ENCODE data around the gene SPEF1. TPM values are rescaled to one million over a fixed set of nuclear protein-coding genes. Genes with fewer than 3 reads are reported as not detected.
A peak's percentile ranks its signal among the peaks of the same experiment; 100 is the strongest.

Gene SPEF1
- total RNA-seq, 1 donor from 2014 or later: under 0.01 TPM

DNA sequence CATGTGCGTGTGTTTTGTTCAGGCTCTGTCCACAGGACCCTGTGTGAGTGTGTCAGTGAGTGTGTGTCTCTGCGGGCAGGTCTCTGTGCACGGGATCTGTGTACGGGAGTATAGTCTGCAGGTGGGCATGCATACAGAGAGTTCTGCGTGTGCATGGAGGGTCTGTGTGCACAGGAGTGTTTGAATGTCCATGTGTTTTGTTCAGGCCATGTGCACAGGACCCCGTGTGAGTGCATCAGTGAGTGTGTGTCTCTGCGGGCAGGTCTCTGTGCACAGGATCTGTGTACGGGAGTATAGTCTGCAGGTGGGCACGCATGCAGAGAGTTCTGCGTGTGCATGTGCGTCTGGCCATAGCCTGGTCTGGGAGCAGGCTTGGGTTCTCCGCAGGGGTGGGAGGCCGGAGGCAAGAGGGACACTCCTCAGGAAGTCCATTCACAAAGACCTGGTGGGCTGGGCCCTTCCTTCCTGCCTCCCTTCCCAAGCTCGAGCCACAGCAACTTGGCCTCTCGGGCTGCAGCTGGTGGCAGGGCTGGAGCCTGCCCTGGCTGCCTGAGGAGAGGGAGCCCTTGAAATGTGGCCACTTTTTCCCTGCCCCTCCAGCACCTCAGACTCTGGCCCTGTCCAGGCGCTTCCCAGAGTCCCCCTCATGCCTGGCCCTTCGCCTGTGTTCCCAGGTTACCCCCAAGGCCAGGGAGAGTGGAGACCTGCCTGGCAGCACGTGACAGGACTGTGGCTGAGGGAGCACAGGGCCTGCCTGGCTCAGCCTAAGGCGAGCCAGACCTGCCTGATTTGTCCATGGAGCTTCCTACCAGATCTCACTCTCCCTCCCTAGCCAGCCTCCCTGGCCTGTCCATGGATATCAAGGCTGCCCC is 42.0 kb downstream of the SPEF1 start:
- TF ChIP-seq, protein P1, sequence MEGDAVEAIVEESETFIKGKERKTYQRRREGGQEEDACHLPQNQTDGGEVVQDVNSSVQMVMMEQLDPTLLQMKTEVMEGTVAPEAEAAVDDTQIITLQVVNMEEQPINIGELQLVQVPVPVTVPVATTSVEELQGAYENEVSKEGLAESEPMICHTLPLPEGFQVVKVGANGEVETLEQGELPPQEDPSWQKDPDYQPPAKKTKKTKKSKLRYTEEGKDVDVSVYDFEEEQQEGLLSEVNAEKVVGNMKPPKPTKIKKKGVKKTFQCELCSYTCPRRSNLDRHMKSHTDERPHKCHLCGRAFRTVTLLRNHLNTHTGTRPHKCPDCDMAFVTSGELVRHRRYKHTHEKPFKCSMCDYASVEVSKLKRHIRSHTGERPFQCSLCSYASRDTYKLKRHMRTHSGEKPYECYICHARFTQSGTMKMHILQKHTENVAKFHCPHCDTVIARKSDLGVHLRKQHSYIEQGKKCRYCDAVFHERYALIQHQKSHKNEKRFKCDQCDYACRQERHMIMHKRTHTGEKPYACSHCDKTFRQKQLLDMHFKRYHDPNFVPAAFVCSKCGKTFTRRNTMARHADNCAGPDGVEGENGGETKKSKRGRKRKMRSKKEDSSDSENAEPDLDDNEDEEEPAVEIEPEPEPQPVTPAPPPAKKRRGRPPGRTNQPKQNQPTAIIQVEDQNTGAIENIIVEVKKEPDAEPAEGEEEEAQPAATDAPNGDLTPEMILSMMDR (IDR thresholded peaks at IDR 0.05; ENCODE audit: insufficient read depth, low read length, severe bottlenecking): no peak

DNA sequence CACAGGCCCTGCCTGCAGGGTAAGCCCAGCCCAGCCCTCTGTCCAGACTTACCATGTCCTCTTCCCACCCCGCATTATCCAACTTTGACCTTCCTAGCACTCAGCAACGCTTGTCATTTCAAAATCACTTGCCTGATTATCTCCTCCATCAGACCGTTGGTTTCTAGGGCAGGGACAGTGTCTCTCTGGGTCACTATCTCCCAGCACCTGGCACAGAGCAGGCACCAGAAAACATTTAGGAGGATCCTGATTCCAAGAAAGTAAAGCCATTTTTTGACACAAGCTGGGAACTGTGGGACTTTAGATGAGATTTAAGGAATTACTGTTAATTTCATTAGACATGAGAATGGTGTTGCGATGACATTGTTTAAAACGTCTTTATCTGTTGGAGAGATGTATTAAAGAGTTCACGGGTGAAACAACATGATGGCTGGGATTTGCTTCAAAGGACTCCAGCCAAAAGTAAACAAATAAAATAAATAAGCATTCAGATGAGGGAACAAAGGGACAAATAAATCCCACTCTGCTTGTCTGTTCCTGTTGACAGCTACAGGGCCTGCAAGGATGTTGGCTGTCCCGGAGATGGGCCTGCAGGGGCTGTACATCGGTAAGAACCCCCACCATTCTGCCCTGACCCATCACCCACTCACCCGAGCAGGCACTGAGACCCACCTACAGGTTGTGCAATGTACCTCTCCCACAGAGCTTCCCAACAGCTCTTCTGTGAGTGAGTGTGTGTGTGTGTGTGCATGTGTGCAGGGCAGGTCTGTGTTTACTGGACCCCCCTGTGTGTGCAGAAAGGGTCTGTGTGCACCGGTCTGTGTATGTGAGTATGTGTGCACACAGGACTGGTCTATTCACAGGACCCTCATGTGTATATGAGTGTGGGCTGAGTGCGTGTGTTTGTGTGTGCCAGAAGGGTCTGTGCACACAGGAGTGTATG is 42.9 kb downstream of the SPEF1 start:
- peak; percentile 89 for FAIRE-seq
- TF ChIP-seq, protein P1 (IDR thresholded peaks at IDR 0.05; ENCODE audit: insufficient read depth, low read length, severe bottlenecking): no peak
- H3K27me3 ChIP-seq (ENCODE audit: control insufficient read depth, insufficient read depth, low read length): peaks cover 3% of the 10 kb centered on the region

More for the DNA sequence above, 42.0 kb downstream of the SPEF1 start:
- Histone ChIP-seq H3K36me3 (ENCODE audit: control insufficient read depth, insufficient read depth, low read length) (no peaks in the 10 kb centered on the region), H3K4me3 (ENCODE audit: low read depth, low read length) (no peak overlapping the region), H3K27me3 (ENCODE audit: control insufficient read depth, insufficient read depth, low read length) (peaks cover 2% of the 10 kb centered on the region)
- DNase-seq (ENCODE audit: low read depth) (no peak), FAIRE-seq (no peak)

DNA sequence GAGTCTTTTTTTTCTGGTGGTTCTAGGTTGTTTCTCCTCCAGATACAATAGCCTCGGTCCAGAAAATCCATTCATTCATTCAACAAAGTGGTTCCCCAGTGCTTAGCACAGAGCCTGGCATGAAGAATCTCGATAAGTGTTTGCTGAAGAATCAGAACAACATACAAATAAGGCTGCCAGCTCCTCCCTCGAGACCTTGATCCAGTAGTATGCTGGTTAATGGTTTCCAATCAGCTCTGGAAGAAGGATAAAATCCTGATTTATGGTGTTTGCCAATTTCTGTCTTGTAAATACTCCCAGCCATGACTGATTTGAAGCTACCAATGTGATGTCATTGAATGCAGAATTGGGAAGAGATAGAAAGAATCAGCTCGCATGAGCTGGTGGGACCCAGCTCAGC is 45.5 kb downstream of the SPEF1 start:
- H3K36me3 ChIP-seq (ENCODE audit: control insufficient read depth, insufficient read depth, low read length): no peaks in the 10 kb centered on the region
- TF ChIP-seq, protein P1 (IDR thresholded peaks at IDR 0.05; ENCODE audit: insufficient read depth, low read length, severe bottlenecking): no peak
- peak; percentile 32 for FAIRE-seq

More for the DNA sequence above, 42.9 kb downstream of the SPEF1 start:
- H3K4me3 ChIP-seq (ENCODE audit: low read depth, low read length): no peak overlapping the region
- DNase-seq (ENCODE audit: low read depth): no peak
- H3K36me3 ChIP-seq (ENCODE audit: control insufficient read depth, insufficient read depth, low read length): no peaks in the 10 kb centered on the region

DNA sequence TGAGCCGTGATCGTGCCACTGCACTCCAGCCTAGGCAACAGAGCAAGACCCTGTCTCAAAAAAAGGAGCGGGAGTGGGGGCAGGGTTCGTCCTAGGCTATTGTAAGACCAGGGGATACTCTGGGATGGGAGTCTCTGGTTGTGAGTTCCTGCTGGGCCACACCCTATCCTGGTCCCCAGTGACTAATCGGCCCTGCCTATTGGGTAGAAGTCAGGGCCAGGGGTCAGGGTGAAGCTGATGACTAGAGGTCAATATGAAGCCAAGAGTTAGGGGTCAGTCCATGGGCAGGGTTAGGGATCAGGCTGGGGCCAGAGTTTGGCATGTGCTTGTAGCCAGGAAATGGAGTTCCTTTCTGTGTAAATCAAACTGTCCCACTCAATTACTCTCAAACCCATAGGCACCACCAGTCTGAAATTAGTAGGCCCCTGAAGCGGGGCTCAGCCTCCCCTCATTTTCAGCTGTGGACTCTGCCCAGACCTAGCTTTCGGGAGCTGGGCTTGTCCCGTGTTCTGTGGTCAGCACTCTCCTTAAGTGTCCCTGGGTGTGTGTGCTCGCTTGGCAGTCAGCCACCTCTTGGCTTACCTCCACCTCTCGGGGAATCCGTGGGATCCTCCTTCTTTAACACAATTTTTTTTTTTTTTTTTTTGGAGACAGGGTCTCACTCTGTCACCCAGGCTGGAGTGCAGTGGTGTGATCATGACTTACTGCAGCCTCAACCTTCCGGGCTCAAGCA is 47.0 kb downstream of the SPEF1 start:
- FAIRE-seq: peak; percentile 13

More for the DNA sequence above, 45.5 kb downstream of the SPEF1 start:
- DNase-seq (ENCODE audit: low read depth): no peak
- Histone ChIP-seq H3K27me3 (ENCODE audit: control insufficient read depth, insufficient read depth, low read length) (peaks cover 3% of the 10 kb centered on the region), H3K4me3 (ENCODE audit: low read depth, low read length) (no peak overlapping the region)

More for the DNA sequence above, 47.0 kb downstream of the SPEF1 start:
- DNase-seq (ENCODE audit: low read depth): no peak
- TF ChIP-seq, protein P1 (IDR thresholded peaks at IDR 0.05; ENCODE audit: insufficient read depth, low read length, severe bottlenecking): no peak
- Histone ChIP-seq H3K4me3 (ENCODE audit: low read depth, low read length) (no peak overlapping the region), H3K36me3 (ENCODE audit: control insufficient read depth, insufficient read depth, low read length) (no peaks in the 10 kb centered on the region), H3K27me3 (ENCODE audit: control insufficient read depth, insufficient read depth, low read length) (peaks cover 2% of the 10 kb centered on the region)
